GM21619 (cell line): Measurements from ENCODE around the gene FMN1.

Experiments
- ATAC-seq: cut with Tn5 transposase; IDR thresholded peaks from one replicate; pipeline ENCODE4 v1.9.1; 2021; ENCODE audit not compliant: unreplicated experiment

FMN1 gene

DNA sequence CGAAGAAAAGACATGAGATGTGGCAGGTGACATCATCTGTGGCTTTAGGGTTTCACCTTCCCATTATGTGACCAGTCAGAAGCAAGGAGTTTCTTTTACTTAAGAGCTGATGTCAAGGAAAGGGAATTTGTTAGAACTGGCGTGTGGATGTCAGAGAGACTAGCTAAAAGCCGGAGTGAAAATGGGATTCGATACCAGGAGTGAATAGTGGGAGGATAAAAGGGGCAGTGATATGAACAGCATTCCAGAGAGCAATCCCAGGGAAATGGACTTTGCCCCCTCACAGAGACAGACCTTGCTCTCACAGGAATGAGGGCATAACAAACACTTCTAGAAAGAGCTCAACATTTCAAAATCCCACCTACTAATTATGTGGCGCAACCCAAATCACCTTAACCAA is 5.9 kb upstream of the FMN1 start:
- ATAC-seq, result no peak

DNA sequence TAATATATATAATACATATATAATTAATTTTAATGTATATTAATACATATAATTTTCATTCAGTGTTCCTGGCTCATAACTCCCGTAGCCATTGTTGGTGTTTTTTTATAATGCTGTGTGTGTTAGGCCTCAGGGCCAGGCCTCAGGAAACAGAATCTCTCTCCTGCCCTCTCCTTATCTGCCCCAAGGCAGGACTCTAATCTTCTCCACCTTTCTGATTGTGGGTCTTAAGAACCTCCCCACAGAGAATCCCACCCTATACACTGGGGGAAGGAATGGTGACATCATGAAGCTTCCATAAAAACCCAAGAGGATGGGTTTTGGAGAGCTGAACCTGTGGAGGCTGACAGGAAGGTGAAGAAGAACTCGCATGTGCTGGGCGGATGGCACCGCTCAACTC is 4.0 kb upstream of the FMN1 start:
- ATAC-seq, result no peak

DNA sequence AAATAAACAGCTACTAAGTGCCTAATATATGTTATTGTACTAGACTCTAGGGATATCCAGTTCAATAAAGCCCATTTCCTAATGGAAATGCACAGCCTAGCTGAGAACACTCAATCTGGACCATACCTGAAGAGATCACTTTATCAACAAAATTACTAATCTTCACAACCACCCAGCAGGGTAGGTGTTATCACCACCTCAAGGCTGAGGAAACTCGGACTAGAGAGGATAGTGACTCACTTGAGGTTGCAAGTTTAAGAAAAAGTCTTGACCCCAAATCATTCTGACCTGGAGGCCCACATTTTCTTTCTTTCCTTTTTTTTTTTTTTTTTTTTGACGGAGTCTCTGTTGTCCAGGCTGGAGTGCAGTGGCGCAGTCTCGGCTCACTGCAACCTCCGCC is 3.1 kb upstream of the FMN1 start:
- no peak for ATAC-seq

DNA sequence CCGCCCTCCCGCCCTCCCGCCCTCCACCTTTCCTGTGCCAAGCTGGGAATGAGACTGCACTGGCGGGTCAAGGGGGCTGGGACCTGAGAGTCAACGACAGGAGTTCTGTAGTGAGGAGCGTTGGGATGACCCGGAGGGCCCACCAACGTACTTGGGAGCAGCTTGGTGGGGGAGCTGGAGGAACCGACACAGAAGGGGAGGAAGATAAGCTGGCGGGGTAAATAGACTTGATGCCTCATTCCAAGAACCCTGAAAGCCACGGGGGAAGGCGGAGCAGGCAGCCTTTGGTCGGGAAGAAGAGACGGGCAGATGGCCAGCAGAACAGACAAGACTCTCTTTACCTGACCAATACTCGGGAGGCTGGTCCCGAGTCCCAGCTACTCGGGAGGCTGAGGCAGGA is 277 bp downstream of the FMN1 start:
- ATAC-seq, result peak; percentile 5

DNA sequence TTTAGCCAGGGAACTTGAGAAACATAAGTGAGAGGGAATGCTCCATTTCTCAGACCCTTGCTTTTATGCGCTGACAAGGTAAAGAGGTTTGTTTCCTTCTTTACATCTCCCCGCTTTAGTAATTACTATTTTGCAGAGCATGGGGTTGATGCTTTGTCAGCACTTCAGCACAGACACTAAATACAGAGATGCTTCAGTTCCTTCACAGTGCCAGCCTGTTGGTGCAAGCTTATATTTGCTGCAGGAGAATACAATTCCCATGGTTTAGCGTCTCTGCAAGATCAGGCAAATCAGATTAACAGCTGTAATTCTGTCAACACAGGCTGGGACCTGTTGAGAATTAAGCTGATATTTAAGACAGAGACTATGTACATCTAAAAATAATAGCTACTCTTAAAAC is 2.9 kb downstream of the FMN1 start:
- no peak for ATAC-seq

DNA sequence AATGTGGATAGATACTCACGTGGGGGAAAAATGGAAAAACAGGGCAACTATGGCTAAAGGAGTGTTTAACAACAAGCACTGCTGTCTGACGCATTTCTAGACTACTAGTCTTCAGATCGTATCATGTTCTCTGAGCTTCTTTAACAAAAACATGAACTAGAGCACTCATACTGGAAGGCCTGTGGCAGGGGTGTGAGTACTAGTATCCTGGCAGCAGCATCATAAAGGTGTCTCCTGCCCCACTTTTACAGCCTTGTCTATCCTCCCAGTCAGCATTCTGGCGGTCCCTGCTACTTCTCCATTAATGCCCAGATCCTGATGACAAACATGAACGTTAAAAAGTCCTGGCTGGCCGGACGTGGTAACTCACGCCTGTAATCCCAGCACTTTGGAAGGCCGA is 4.0 kb downstream of the FMN1 start:
- ATAC-seq, result no peak

DNA sequence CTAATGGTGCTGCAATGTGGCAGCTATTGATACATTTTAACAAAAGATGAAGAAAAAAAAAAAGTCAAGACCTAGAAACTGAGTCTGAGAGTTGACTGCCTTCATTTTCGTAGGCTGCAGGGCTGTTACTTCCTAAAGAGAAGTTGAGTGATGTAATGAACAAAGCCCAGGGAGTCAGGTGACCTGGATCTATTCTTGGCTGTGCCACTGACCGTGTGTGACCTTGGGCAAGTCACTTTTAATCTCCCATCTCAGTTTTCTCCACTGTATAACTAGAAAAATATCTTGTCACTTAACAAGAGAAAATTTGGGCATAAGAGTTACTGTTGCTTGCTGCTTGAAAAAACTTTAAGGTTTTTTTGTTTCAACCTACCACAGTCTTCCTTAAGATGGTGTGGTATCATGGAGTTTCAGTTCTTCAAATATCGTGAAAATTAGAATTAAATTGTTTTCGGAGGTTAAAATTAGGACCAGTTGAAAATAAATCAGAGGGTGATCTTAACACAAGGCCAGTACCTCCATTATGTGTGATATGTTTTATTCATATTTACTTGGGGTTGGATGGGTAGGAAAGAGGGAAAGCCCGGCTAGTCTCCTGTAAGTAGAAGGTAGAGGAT is 5.8 kb downstream of the FMN1 start:
- ATAC-seq, result no peak

DNA sequence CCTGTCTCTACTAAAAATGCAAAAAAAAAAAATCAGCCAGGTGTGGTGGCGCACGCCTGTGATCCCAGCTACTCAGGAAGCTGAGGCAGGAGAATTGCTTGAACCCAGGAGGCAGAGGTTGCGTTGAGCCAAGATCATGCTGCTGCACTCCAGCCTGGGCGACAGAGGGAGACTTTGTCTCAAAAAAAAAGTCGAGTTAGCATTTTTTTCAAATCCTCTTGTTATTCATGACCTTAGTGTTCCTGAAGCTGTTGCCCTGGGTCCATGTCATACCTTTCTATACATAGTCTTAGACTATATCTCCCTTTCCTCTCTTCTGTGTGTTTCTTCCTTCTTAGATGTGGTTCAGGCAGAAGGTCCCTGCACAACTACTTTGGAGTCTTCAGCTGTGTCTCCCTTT is 6.4 kb downstream of the FMN1 start:
- ATAC-seq, result no peak

DNA sequence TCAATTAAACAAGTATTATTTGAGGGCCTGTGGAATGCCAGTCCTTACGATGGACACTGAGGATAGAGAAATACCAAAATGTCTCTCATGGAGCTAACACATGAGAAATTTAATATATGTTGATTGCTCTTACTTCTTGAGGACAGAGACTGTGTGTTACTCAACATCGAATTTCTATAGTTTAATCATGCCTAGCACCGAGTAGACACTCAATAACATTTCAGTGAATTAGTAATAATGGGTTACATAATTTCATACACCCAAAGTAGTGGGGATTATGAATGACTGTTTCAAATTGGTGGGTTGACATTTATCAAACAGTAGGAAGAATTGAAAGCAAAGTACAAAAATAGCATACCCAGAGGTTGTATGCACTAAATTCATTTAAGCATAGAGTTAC is 11.2 kb downstream of the FMN1 start:
- ATAC-seq, result no peak

DNA sequence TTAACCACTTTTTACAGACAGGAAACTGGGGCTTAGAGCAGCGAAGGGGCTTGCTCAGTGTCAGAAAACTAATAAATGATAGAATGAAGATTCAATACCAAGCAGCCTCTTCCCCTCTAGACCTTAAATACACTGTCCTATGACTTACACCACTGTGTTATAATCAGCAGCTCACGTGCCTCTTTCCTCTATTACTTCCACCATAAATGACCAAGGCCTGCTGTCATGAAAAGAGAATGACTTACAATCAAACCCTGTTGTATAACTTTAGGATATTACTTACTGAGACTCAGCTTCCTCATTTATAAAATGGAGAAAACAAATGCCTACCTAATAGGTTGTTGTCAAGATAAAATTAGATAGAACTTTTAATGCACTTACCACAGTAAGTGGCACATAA is 11.6 kb downstream of the FMN1 start:
- no peak for ATAC-seq

DNA sequence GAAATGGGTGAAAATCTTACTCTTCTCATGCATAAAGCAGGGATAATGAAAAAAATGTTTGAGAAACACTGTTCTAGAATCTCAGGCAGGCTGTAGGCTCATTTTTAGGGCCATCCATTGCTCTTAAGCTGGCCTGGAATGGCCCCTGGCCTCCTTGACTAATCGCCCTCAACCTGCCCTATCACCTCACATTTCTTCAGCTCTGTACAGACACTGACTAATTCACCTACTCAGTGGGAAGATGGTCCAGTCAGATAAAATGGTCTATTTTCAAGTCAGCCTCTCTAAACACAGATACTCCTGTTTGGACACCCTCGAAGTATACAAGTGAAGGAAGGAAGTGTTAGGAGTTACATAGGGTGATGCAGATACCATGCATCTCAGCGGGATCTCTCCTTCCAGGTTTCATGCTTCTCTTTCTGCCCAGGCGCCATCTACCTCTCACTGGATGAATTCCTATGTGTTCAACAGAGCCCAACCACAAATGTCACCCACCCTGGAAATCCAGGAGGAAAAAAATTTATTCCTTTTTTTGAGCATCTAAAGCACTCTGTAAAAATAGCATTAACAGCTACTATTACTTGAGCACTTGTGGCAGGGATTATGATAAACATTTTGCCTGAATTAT is 12.1 kb downstream of the FMN1 start:
- no peak for ATAC-seq

DNA sequence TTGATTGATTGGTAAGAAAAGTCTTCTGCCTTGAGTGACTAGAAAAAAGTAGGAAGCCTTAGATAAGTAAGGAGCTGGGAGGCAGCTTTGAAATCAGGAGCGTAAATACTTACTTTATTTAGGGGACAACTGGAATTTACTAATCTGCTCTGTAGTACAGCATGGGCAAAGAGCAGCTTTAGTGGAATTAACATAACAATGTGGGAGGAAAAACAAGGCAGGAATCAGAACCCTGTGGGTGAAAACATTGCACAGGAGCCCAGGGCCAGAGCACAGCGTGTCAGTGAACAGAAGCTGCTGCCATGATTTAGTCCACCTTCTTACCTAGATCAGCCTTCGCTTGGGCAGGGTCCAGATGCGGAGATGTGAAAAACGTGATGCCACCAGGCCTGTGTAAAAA is 14.6 kb downstream of the FMN1 start:
- ATAC-seq, result no peak

DNA sequence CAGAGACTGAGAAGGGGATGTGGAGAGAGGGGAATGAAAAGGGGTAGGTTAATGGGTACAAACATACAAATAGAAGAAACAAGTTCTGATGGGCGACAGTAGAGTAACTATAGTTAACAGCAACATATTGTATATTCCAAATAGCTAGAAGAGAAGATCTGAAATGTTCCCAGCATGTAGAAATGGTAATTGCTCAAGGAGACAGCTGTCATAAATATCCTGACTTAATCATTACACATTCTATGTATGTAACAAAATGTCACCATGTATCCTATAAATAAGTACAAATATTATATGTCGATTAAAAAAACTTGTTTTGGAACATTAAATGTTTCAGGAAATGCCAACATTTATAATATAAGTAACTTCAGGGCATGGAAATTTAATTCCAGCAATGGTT is 23.3 kb downstream of the FMN1 start:
- ATAC-seq, result no peak

DNA sequence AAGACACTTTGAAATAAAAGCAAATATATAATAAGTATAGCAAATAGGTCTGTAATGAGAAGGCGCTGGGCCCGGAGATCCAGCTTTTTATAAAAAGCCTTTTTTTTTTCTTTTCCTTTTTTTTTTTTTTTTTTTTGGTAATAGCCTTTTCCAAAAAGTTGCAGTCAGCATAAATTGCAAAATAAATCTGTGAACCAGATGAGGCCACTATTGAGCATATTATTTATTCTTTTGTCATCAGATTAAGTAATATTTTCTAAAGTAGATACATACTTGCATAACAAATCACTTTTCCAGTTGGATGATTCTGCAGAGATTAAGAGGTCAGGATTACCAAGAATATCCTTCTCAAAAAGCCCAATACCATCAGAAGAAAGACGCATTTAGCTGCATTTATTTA is 24.9 kb downstream of the FMN1 start:
- ATAC-seq, result no peak

DNA sequence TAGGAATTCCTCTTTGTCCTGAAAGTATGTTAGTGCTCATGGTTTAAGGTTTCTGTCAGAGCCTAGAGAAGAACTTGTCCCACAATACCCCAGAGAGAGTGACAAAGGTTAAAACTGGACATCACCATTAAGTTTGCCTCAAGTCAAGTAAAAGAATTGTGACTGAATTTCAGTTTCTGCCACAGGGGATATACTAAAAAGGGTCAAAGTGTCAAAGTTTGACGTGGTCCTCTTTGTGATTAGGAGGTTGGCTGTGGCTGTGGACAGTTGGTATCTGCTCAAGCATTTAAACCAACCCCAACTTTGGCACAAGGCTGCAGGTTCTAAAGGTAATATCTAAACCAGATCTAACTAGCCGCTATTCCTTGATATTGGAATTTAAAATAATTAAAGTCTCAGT is 26.1 kb downstream of the FMN1 start:
- no peak for ATAC-seq

DNA sequence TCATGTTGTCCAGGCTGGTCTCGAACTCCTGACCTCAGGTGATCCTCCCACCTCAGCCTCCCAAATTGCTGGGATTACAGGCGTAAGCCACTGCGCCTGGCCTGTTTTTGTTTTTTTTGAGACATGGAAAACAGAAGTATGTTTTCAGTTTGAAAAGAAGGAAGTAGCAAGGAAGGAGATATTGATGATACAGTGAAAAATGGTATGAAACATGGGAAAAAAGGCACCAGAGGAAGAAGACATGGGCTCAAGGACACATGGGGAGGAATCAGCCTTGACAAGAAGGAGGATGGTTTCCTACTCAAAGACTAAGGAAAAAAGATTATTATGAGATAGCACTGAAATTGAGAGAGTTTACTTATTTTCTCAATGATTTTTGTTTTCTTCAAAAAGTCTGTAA is 30.7 kb downstream of the FMN1 start:
- ATAC-seq, result no peak

DNA sequence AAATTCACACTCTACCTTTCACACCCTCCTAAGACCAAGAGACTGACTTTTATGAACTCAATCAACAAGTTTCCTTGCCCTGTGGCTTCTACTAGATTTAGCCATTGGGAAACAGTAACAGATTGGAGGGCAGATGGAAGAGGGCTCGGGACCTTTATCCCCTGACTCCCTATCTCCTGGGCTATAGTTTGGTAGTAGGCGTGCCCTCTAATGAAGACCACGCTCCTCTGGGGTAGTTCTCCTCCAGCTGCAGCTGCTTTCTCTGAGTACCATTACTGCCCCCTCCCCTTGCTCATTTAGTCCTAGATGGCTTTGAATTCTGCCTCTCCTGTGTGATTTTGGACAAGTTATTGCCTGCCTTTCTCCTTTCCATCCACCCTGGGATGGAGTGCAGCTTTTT is 33.3 kb downstream of the FMN1 start:
- ATAC-seq, result no peak

DNA sequence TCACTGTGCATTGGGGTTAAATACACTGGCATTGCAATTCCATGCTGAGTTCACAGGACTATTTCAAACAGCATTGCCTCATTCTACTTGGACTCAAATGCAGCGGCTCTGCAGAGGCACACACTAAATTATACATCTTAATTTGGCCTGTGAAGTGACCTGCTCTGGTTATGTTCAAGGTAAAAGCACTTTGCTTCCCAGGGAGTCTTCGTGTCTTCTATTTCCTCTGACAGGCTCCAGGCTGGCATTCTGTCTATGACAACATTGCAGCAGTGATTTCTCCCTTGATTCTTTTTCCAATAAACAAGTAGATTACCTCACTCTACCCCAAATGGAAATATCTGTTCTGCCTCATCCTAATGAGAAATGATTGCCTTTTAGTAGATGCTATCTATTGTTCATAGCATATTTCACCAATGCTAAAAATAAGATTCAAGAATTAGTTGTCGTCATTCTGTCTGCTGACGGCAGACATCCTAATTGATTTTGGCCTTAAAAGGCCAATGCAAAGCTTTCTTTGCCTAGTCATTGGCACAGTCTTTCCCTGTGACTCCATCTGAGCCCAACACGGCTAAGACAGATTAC is 33.8 kb downstream of the FMN1 start:
- ATAC-seq, result no peak

DNA sequence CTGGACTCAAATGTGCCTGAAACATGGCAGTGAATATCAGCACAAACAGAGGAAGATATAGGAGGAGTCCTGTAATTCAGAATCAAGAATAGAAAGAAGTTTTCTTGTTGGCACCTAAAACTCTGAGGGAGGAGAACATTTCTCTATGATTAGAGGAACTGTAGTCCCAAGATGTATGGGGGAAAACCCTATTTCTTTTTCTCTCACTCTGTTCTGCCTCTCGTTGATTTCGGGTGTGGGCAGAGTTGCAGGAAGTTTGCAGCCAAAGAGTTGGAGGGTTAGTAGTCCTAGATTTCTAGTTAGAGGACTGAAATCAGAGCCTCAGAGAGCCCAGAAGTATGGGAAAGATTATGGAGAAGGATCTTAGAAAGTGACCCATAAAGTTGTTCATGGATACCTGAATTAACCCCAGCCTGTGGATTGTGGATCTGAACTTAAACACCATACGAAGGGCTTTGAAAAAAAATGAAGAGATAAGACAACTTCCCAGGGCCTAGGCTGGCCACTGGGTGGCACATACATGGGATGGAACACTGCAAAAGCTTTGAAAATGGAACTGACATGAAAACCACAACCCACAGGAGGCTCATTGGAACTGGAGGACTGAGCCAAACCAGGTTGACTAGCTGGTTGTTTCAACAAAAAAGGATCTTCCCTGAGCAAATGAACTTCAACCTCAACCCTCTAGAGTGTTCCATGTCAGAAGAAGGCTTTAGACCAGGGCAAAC is 34.6 kb downstream of the FMN1 start:
- no peak for ATAC-seq

DNA sequence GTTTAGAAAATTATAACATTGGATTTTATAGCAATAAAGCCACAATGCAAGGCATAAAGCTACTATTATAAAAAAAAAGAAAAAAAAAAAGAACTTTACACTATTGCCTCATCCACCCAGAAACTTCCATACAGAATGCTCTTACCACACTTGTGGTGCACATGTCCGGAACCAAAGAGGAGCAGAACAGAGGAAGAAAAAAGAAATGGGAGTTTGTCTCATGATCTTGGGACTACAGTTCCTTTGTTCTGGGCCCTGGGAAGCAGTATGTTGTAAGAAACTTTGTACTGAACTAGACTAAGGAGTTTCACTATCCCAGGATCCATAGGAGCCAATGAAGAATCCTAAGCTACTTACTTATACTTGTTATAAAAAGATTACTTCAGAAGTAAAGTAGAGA is 36.1 kb downstream of the FMN1 start:
- ATAC-seq, result no peak

DNA sequence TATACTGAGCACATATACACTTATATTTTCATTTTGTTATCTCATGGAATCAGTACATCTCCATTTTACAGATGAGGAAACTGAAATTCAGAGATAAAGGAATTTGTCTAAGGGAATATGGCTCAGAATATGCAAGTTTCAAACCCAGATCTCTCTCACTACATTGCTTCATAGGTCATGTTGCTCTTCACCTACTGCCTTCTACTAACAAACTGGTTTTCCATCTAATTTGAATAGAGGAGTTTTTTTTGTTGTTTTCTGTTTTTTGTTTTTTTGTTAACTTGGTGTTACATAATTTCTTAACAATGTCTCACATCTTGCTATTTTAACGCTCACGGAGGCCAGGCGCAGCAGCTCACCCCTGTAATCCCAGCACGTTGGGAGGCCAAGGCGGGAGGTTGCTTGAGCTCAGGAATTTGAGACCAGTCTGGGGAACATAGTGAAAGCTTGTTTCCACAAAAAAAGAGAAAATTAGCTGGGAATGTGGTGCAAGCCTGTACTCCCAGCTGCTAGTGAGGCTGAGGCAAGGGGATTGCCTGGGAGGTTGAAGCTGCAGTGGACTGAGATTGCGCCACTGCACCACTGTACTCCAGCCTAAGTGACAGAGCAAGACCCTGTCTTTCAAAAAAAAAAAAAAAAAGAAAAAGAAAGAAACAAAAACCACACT is 37.0 kb downstream of the FMN1 start:
- ATAC-seq, result no peak
